Transverse colon (tissue), 4 donors: Measurements from ENCODE around the gene SLC3A2.

Experiments
- EP300 ChIP-seq: sonication (generic); formaldehyde crosslinking; IDR thresholded peaks from one replicate; pipeline ENCODE4 v1.6.1; 2017; ENCODE audit warnings: antibody characterized with exemption, low read depth
- POLR2A ChIP-seq: fragments of 450-650 bp; IDR thresholded peaks from one replicate; pipeline ENCODE4 v1.6.1; 2016; ENCODE audit warnings: antibody characterized with exemption, mild to moderate bottlenecking, moderate library complexity
- POLR2AphosphoS5 ChIP-seq, 3 donors: sonication (generic); formaldehyde crosslinking; IDR thresholded peaks; one replicate each; pipeline ENCODE4 v1.6.1; 2016; ENCODE audit warnings: antibody characterized with exemption in 3 of 3
- TF ChIP-seq, protein P1 (sequence below), 5 experiments: fragments of 200-600 bp in 3 of 5; fragments of 450-650 bp in 2 of 5; sonication (generic) in 3 of 5; IDR thresholded peaks; 1 replicate in 2 of 5; 2 replicates in 3 of 5; pipeline ENCODE4 v1.5.1; 2016 to 2017; ENCODE audit warnings: antibody characterized with exemption in 5 of 5, inconsistent platforms in 3 of 5, mild to moderate bottlenecking in 2 of 5, moderate library complexity in 1 of 5

DNA sequence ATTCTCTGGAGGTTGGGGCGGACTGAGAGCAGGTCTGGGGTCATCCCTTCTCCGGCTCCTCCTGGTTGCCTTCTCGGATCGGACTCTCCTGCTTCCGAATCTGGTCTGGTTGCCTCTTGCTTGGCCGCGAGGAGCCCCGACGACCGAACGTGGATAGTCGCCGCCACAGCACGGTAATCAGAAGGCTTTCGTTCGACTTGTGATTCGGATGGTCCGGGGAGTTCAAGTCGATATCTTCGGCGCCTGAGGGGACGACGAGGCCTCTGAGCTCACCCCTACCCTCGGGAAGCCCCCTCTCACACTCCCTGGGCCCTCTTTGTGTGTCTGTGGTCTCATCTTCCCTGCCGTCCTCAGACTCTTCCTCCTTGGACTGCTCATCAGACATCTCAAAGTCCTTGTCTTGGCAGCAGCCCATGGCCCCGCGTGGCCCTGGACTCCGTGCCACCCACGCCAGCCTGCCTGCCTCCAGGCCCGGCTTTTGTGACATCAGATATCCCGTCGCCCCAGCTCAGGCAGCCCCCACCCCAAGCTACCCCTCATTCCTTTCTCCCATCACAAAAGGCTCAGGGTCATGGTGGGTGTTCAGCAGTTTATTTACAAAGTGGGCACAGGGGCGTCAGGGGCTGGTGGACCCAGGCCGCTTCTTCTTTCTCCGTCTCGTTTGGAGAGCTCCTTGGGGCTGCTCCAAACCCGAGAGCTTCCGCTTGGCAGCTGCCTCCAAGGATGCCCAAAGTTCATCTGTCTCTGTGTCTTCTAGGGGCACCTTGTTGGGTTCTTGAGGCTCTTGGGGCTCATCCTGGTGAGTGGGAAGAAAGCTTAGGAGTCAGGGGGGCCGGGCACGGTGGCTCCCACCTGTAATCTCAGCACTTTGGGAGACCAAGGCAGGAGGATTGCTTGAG, 48.1 kb upstream of the SLC3A2 start, which contains the start of gene TEX54:
- TF ChIP-seq POLR2AphosphoS5 (IDR thresholded peaks at IDR 0.05) (no peak), EP300 (no peak), POLR2A (no peak)
- TF ChIP-seq, protein P1, sequence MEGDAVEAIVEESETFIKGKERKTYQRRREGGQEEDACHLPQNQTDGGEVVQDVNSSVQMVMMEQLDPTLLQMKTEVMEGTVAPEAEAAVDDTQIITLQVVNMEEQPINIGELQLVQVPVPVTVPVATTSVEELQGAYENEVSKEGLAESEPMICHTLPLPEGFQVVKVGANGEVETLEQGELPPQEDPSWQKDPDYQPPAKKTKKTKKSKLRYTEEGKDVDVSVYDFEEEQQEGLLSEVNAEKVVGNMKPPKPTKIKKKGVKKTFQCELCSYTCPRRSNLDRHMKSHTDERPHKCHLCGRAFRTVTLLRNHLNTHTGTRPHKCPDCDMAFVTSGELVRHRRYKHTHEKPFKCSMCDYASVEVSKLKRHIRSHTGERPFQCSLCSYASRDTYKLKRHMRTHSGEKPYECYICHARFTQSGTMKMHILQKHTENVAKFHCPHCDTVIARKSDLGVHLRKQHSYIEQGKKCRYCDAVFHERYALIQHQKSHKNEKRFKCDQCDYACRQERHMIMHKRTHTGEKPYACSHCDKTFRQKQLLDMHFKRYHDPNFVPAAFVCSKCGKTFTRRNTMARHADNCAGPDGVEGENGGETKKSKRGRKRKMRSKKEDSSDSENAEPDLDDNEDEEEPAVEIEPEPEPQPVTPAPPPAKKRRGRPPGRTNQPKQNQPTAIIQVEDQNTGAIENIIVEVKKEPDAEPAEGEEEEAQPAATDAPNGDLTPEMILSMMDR (IDR thresholded peaks at IDR 0.05), result no peak
